A673 (cell line): ENCODE results near the gene NTN3. TPM values are rescaled to one million over a fixed set of nuclear protein-coding genes. Genes with fewer than 3 reads are reported as not detected.
A peak's percentile ranks its signal among the peaks of the same experiment; 100 is the strongest.

Experiments
- BruUV-seq: library from RNA; stranded (reverse); fragments of 400-500 nt; replicated peaks from 2 replicates; lab custom pipeline; 2021; lab: Mats Ljungman, UMichigan
- CTCF ChIA-PET: fragments of 300-600 bp; sonication (Branson Sonifier 250); formaldehyde crosslinking; loops from one replicate; lab custom pipeline; 2022; ENCODE audit warnings: antibody characterized with exemption; lab: Charles Lee
- POLR2A ChIA-PET: fragments of 300-600 bp; sonication (Branson Sonifier 250); formaldehyde crosslinking; loops from one replicate; lab custom pipeline; 2022; ENCODE audit warnings: antibody characterized with exemption; ENCODE audit not compliant: low non-redundant PET; lab: Charles Lee
- DNase-seq: peaks from one replicate; pipeline ENCODE4 v3.0.0-alpha.2; 2015; ENCODE audit warnings: low spot score
- H3K27ac ChIP-seq: fragments of 200-600 bp; sonication (generic); 2 replicates; pipeline ENCODE4 v1.5.1; 2016; ENCODE audit warnings: mixed run types, low read depth, mild to moderate bottlenecking, mixed read lengths, antibody characterized with exemption, low read length; ENCODE audit not compliant: poor library complexity, severe bottlenecking
- H3K27me3 ChIP-seq: fragments of 200-600 bp; sonication (generic); replicated peaks from 2 replicates; pipeline ENCODE4 v1.6.1; 2017; ENCODE audit warnings: mixed run types, low read depth, mild to moderate bottlenecking, mixed read lengths, antibody characterized with exemption, low read length; ENCODE audit not compliant: insufficient read depth, poor library complexity
- H3K36me3 ChIP-seq: fragments of 200-600 bp; sonication (generic); 2 replicates; pipeline ENCODE4 v1.6.1; 2016; ENCODE audit warnings: mixed run types, mild to moderate bottlenecking, mixed read lengths, antibody characterized with exemption, low read length; ENCODE audit not compliant: insufficient read depth, poor library complexity, severe bottlenecking
- H3K4me1 ChIP-seq: fragments of 200-600 bp; sonication (generic); 2 replicates; pipeline ENCODE4 v1.6.1; 2017; ENCODE audit warnings: mixed run types, mild to moderate bottlenecking, mixed read lengths, antibody characterized with exemption, low read length; ENCODE audit not compliant: insufficient read depth, poor library complexity, severe bottlenecking
- H3K4me3 ChIP-seq: fragments of 200-600 bp; sonication (generic); 2 replicates; pipeline ENCODE4 v1.5.1; 2016; ENCODE audit warnings: low read depth, mixed run types, mild to moderate bottlenecking, mixed read lengths, low read length; ENCODE audit not compliant: poor library complexity, severe bottlenecking
- H3K9me3 ChIP-seq: fragments of 200-600 bp; sonication (generic); 2 replicates; pipeline ENCODE4 v1.6.1; 2016; ENCODE audit warnings: mixed run types, low read depth, mild to moderate bottlenecking, mixed read lengths, antibody characterized with exemption, low read length; ENCODE audit not compliant: poor library complexity, severe bottlenecking
- CTCF ChIP-seq: fragments of 300-800, 200-600 bp; sonication (generic); conservative IDR thresholded peaks from 2 replicates; pipeline ENCODE4 v1.5.1; 2017; ENCODE audit warnings: low read depth, mild to moderate bottlenecking, antibody characterized with exemption, low read length, moderate library complexity, mixed read lengths
- EZH2 ChIP-seq: fragments of 200-600 bp; sonication (generic); IDR thresholded peaks from 2 replicates; pipeline ENCODE4 v1.6.1; 2017; ENCODE audit warnings: borderline replicate concordance, low read depth, mild to moderate bottlenecking, mixed read lengths, antibody characterized with exemption, low read length; ENCODE audit not compliant: poor library complexity, severe bottlenecking
- intact Hi-C: fragments of 100-400 bp; cut with micrococcal nuclease; formaldehyde crosslinking; loops from one replicate; pipeline ENCODE4 v1.10.0; 2022; ENCODE audit not compliant: unreplicated experiment
- total RNA-seq: library from RNA; stranded (reverse); gene quantifications from 2 replicates; pipeline ENCODE4 v1.2.3, GENCODE V29; 2021

Gene NTN3
- total RNA-seq, 1 experiment from 2014 or later = 1.6 TPM

GRCh38 chr16:2468725-2469398 is 2.2 kb upstream of the NTN3 start:
- Histone ChIP-seq H3K4me3 (peak overlapping the region; percentile 48), H3K27me3 (no peaks in the 10 kb centered on the region), H3K27ac (peak overlapping the region; percentile 97), H3K36me3 (no peaks in the 10 kb centered on the region), H3K4me1 (peaks cover 63% of the 10 kb centered on the region), H3K9me3 (no peaks in the 10 kb centered on the region)
- CTCF ChIA-PET = interaction anchor here (0.7 kb wide), 1 partner anchor 45 kb away, joined by 7 read pairs; the partner anchor contains the start of gene ATP6V0C
- intact Hi-C loops = no loop called here
- DNase-seq = peak; percentile 65
- TF ChIP-seq CTCF = no peak
- BruUV-seq = no TSS peak
- POLR2A ChIA-PET = interaction anchor here (0.5 to 0.7 kb wide), 5 partner anchors 18 to 486 kb away, joined by 4 to 18 read pairs (median 11); no protein-coding TSS in a partner anchor

DNA sequence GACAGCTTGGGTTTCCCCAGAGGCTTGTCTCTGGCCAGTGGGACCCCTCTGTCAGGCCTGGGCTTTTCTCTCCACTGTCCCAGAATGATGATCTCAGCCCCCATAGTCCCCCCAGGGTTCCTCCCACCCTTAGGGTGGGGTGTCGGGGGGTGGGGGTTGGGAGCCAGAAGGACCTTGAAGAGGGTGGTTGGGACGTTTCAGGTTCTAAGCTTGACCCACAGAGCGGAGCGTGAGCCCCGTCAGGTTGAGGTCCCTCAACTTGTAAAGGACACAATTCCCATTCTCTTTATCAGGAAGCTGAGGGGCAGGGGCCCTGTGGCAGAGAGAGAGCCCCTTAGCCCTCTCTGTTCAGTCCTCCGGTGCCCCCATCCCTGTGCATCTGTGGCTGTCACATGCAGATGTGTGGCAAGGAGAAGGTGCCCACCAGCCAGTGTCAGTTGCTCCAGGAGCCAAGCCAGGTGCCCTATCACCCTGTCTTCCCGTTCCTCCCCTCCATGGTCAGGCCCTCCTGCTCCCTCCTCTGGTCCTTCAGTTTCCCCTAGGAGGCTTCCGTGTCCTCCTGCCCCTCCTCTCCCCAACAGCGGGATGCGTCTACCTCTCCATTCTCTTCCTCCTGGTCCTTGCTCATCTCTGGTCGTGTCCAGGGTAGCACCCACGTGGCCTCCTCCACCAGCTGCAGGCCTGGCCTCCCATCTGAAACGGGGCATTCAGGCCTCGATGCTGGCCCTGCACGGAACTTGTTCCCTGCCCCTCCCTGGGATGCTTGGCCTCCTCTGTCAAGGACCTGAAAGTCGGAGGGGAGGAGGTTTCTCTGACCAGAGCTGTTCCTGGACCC is 1.5 kb upstream of the NTN3 start:
- no TSS peak for BruUV-seq
- Histone ChIP-seq H3K4me3 (no peak overlapping the region), H3K27ac (peak overlapping the region; percentile 97), H3K9me3 (no peaks in the 10 kb centered on the region), H3K4me1 (peaks cover 63% of the 10 kb centered on the region), H3K27me3 (no peaks in the 10 kb centered on the region), H3K36me3 (no peaks in the 10 kb centered on the region)
- TF ChIP-seq EZH2 (no peak), CTCF (no peak)
- POLR2A ChIA-PET = no interaction called here
- CTCF ChIA-PET = no interaction called here
- DNase-seq = no peak
- intact Hi-C loops = no loop called here

- DNase-seq = no peak
- TF ChIP-seq CTCF (no peak), EZH2 (no peak)
- Histone ChIP-seq H3K4me3 (no peak overlapping the region), H3K36me3 (no peaks in the 10 kb centered on the region), H3K27me3 (no peaks in the 10 kb centered on the region), H3K4me1 (peaks cover 63% of the 10 kb centered on the region), H3K27ac (peak overlapping the region; percentile 97), H3K9me3 (no peaks in the 10 kb centered on the region)
- CTCF ChIA-PET = no interaction called here
- intact Hi-C loops = no loop called here
- POLR2A ChIA-PET = no interaction called here
- no TSS peak for BruUV-seq
Observed at GRCh38 chr16:2470234-2470601, 879 bp upstream of the NTN3 start.
